ENCODE measurements around the gene OR10A2.
"Not testable (repeated sequence)": the region's sequence is repeated elsewhere in the genome, so short reads cannot be mapped to it uniquely, and the experiment has no call there.

Gene OR10A2

GRCh38 chr11:6862961-6863360 is at the start of gene OR10A2:
Gene OR10A2 (plus strand): TSS chr11:6863057. CDS start chr11:6869755, 6,698 bp downstream.
- no peak for DNase-seq

GRCh38 chr11:6813656-6814055 is 49.2 kb upstream of the OR10A2 start:
- DNase-seq = no peak

GRCh38 chr11:6817694-6818093 is 45.2 kb upstream of the OR10A2 start:
- no peak for DNase-seq

GRCh38 chr11:6818967-6819366 is 43.9 kb upstream of the OR10A2 start:
- no peak for DNase-seq

GRCh38 chr11:6824136-6824823 is 38.6 kb upstream of the OR10A2 start:
- DNase-seq = no peak

- no peak for DNase-seq
Measured at GRCh38 chr11:6825231-6825744, 37.6 kb upstream of the OR10A2 start.

- no peak for DNase-seq
Measured at GRCh38 chr11:6828103-6828502, 34.8 kb upstream of the OR10A2 start.

- DNase-seq = no peak
Measured at GRCh38 chr11:6833356-6833755, 29.5 kb upstream of the OR10A2 start.

- no peak for DNase-seq
Measured at GRCh38 chr11:6834021-6834420, 28.8 kb upstream of the OR10A2 start.

- DNase-seq = no peak
Measured at GRCh38 chr11:6841694-6842093, 21.2 kb upstream of the OR10A2 start.

- DNase-seq = no peak
Measured at GRCh38 chr11:6843670-6844069, 19.2 kb upstream of the OR10A2 start.

- DNase-seq = no peak
Measured at GRCh38 chr11:6844356-6844755, 18.5 kb upstream of the OR10A2 start.

GRCh38 chr11:6845383-6845782 is 17.5 kb upstream of the OR10A2 start, which contains the start of gene OR10A5:
Gene OR10A5 (plus strand): TSS chr11:6845683. CDS start chr11:6845683, 0 bp downstream.
- DNase-seq = no peak

GRCh38 chr11:6850526-6850925 is 12.3 kb upstream of the OR10A2 start:
- DNase-seq = no peak

GRCh38 chr11:6854801-6855200 is 8.1 kb upstream of the OR10A2 start:
- DNase-seq = not testable (repeated sequence)

- no peak for DNase-seq
Measured at GRCh38 chr11:6855971-6856541, 6.8 kb upstream of the OR10A2 start.

GRCh38 chr11:6856871-6857270 is 6.0 kb upstream of the OR10A2 start:
- DNase-seq = no peak

GRCh38 chr11:6864438-6864837 is 1.6 kb downstream of the OR10A2 start:
- DNase-seq = no peak

- no peak for DNase-seq
Measured at GRCh38 chr11:6871278-6871677, 8.4 kb downstream of the OR10A2 start.

GRCh38 chr11:6875761-6876160 is 12.9 kb downstream of the OR10A2 start:
- DNase-seq = no peak

- no peak for DNase-seq
Measured at GRCh38 chr11:6876325-6876724, 13.5 kb downstream of the OR10A2 start, which contains the start of gene OR10A4. Gene OR10A4 (plus strand): TSS chr11:6876625. CDS start chr11:6876648, 23 bp downstream.

GRCh38 chr11:6876914-6877313 is 14.1 kb downstream of the OR10A2 start:
- no peak for DNase-seq

GRCh38 chr11:6882751-6883150 is 19.9 kb downstream of the OR10A2 start:
- DNase-seq = no peak

GRCh38 chr11:6887711-6888110 is 24.9 kb downstream of the OR10A2 start:
- DNase-seq = not testable (repeated sequence)
